ENCODE measurements around the gene MDM2. TPM values are rescaled to one million over a fixed set of nuclear protein-coding genes. Genes with fewer than 3 reads are reported as not detected.

The MDM2 gene
- total and polyA plus RNA-seq, 2 of the 13 experiments (the other 11 are each of a cell fraction or from before 2014, with no cell fraction given), result 29.3 to 314 TPM

DNA sequence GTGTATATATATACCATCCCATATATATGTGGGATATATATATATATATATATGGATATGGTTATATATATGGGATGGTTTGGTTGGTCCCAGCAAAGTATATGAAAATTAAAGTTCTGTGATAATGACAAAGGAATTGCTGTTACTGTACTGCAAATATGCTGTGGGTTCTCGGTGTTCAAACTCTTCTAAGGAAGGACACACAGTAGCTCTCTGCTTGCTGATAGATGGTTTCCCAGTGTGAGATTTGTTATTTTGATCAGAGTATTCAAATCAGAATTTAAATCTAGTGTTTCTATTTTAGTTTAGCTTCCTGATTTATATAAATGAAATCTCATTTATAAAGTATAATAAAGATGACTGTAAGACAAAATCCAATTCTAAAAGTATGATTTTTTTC, 42.3 kb upstream of the MDM2 start:
- CTCF ChIA-PET (ENCODE audit: low intra/inter-chr PET ratio, low total read pairs), result no interaction called here
- H3K4me1 ChIP-seq (ENCODE audit: insufficient read depth, low read length), result peaks cover 10% of the 10 kb centered on the region

DNA sequence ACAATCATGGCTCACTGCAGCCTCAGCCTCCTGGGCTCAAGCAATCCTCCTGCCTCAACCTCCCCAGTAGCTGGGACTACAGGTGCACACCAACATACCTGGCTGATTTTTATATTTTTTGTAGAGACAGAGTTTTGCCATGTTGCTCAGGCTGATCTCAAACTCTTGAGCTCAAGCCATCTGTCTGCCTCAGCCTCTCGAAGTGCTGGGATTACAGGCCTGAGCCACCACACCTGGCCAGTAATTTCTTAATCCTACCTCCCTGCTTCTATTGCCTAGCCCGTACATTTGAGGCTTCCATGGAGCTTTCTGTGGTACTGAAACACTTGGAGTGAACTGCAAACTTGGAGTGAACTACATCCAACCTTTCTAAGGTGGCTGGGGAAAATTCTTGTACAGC, 41.3 kb upstream of the MDM2 start:
- Histone ChIP-seq H3K36me3 (replicated peaks in 1 of 2; ENCODE audit: control insufficient read depth in 1 of 2, insufficient read depth in 2 of 2, low read length in 2 of 2) (peaks cover 5 to 27% of the 10 kb centered on the region in 2 experiments; a peak in 4 of 5 replicates), H3K4me2 (ENCODE audit: low read depth, low read length) (no peak overlapping the region), H3K27ac (ENCODE audit: extremely low read length, insufficient read depth, low read length) (no peak overlapping the region), H3K9ac (ENCODE audit: insufficient read depth, low read depth, low read length) (no peak overlapping the region), H3K27me3 (ENCODE audit: control insufficient read depth in 1 of 2, insufficient read depth in 2 of 2, low read length in 2 of 2) (no peaks in the 10 kb centered on the region), H3K9me3 (ENCODE audit: low read length) (no peaks in the 10 kb centered on the region), H4K20me1 (ENCODE audit: insufficient read depth, low read length) (no peaks in the 10 kb centered on the region), H3K4me1 (ENCODE audit: insufficient read depth, low read length) (peaks cover 7% of the 10 kb centered on the region), H3K79me2 (ENCODE audit: insufficient read depth, low read length) (no peaks in the 10 kb centered on the region), H2AFZ (ENCODE audit: low read length) (no peak overlapping the region), H3K4me3 (replicated peaks in 1 of 3; ENCODE audit: insufficient read depth in 1 of 3, low read depth in 2 of 3, low read length in 3 of 3) (no peak overlapping the region)
- ATAC-seq (no peak), FAIRE-seq (no peak), DNase-seq (ENCODE audit: low spot score) (no peak)
- ChIA-PET POLR2A (interaction anchor here (1.1 kb wide), 1 partner anchor 41 kb away, joined by 3 read pairs; the partner anchor contains the start of gene MDM2), CTCF (ENCODE audit: low intra/inter-chr PET ratio, low total read pairs) (no interaction called here)
- 100% methylated on average over 2 of the region's 2 CpGs for WGBS (ENCODE audit: low lambda C conversion rate)
- in situ Hi-C loops (cut with HindIII; ENCODE audit: extremely low pct_ligation_motif_present, low pct_unique_long_range_greater_than_20kb) (no loop called here), intact Hi-C loops (cut with micrococcal nuclease; ENCODE audit: unreplicated experiment) (no loop called here)
- BruUV-seq (replicated peaks), result no TSS peak
- no peak for TF ChIP-seq CENPBD1 (CRISPR knock-in tag; IDR thresholded peaks at IDR 0.05; ENCODE audit: borderline replicate concordance, low read depth)
- no peak for TF ChIP-seq ATF1 (CRISPR knock-in tag; IDR thresholded peaks at IDR 0.05)
- no peak for TF ChIP-seq ZNF776 (CRISPR knock-in tag; IDR thresholded peaks at IDR 0.05)
- TF ChIP-seq ATAD3A (CRISPR knock-in tag; IDR thresholded peaks at IDR 0.05), result no peak
- TF ChIP-seq ZNF383 (CRISPR knock-in tag; IDR thresholded peaks at IDR 0.05; ENCODE audit: borderline replicate concordance), result no peak
- TF ChIP-seq HOXA7 (CRISPR knock-in tag; IDR thresholded peaks at IDR 0.05), result no peak
- TF ChIP-seq, protein P1, sequence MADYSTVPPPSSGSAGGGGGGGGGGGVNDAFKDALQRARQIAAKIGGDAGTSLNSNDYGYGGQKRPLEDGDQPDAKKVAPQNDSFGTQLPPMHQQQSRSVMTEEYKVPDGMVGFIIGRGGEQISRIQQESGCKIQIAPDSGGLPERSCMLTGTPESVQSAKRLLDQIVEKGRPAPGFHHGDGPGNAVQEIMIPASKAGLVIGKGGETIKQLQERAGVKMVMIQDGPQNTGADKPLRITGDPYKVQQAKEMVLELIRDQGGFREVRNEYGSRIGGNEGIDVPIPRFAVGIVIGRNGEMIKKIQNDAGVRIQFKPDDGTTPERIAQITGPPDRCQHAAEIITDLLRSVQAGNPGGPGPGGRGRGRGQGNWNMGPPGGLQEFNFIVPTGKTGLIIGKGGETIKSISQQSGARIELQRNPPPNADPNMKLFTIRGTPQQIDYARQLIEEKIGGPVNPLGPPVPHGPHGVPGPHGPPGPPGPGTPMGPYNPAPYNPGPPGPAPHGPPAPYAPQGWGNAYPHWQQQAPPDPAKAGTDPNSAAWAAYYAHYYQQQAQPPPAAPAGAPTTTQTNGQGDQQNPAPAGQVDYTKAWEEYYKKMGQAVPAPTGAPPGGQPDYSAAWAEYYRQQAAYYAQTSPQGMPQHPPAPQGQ (CRISPR knock-in tag; IDR thresholded peaks at IDR 0.05; ENCODE audit: borderline replicate concordance), result no peak
- TF ChIP-seq TAF1 (CRISPR knock-in tag; IDR thresholded peaks at IDR 0.05), result no peak
- TF ChIP-seq TAF15 (IDR thresholded peaks at IDR 0.05; ENCODE audit: low read depth, low read length, poor library complexity, severe bottlenecking), result no peak
- no peak for TF ChIP-seq ZNF556 (CRISPR knock-in tag; IDR thresholded peaks at IDR 0.05; ENCODE audit: borderline replicate concordance)

More for the DNA sequence above, 42.3 kb upstream of the MDM2 start:
- Histone ChIP-seq H3K27ac (ENCODE audit: extremely low read length, insufficient read depth, low read length) (no peak overlapping the region), H3K9me3 (ENCODE audit: low read length) (no peaks in the 10 kb centered on the region), H3K4me3 (replicated peaks in 1 of 3; ENCODE audit: insufficient read depth in 1 of 3, low read depth in 2 of 3, low read length in 3 of 3) (no peak overlapping the region), H3K4me2 (ENCODE audit: low read depth, low read length) (no peak overlapping the region), H3K27me3 (ENCODE audit: control insufficient read depth in 1 of 2, insufficient read depth in 2 of 2, low read length in 2 of 2) (no peaks in the 10 kb centered on the region), H4K20me1 (ENCODE audit: insufficient read depth, low read length) (no peaks in the 10 kb centered on the region), H3K36me3 (replicated peaks in 1 of 2; ENCODE audit: control insufficient read depth in 1 of 2, insufficient read depth in 2 of 2, low read length in 2 of 2) (peaks cover 7 to 27% of the 10 kb centered on the region in 2 experiments; a peak in 4 of 5 replicates), H3K9ac (ENCODE audit: insufficient read depth, low read depth, low read length) (no peak overlapping the region), H2AFZ (ENCODE audit: low read length) (no peak overlapping the region), H3K79me2 (ENCODE audit: insufficient read depth, low read length) (no peaks in the 10 kb centered on the region)
- no TSS peak for BruUV-seq (replicated peaks)
- ATAC-seq, result no peak
- no peak for DNase-seq (ENCODE audit: low spot score)
- in situ Hi-C loops (cut with HindIII; ENCODE audit: extremely low pct_ligation_motif_present, low pct_unique_long_range_greater_than_20kb), result no loop called here
- 100% methylated on average over 1 of the region's 1 CpG for WGBS (ENCODE audit: low lambda C conversion rate)
- FAIRE-seq, result no peak
- POLR2A ChIA-PET, result interaction anchor here (1.1 kb wide), 1 partner anchor 42 kb away, joined by 3 read pairs; the partner anchor contains the start of gene MDM2
- TF ChIP-seq EED (CRISPR knock-in tag; IDR thresholded peaks at IDR 0.05), result no peak
- no peak for TF ChIP-seq ZFP62 (CRISPR knock-in tag; IDR thresholded peaks at IDR 0.05)
- TF ChIP-seq KDM6A (CRISPR knock-in tag; IDR thresholded peaks at IDR 0.05; ENCODE audit: low read depth), result no peak
- TF ChIP-seq HIVEP1 (CRISPR knock-in tag; IDR thresholded peaks at IDR 0.05), result no peak
- TF ChIP-seq, protein P2, sequence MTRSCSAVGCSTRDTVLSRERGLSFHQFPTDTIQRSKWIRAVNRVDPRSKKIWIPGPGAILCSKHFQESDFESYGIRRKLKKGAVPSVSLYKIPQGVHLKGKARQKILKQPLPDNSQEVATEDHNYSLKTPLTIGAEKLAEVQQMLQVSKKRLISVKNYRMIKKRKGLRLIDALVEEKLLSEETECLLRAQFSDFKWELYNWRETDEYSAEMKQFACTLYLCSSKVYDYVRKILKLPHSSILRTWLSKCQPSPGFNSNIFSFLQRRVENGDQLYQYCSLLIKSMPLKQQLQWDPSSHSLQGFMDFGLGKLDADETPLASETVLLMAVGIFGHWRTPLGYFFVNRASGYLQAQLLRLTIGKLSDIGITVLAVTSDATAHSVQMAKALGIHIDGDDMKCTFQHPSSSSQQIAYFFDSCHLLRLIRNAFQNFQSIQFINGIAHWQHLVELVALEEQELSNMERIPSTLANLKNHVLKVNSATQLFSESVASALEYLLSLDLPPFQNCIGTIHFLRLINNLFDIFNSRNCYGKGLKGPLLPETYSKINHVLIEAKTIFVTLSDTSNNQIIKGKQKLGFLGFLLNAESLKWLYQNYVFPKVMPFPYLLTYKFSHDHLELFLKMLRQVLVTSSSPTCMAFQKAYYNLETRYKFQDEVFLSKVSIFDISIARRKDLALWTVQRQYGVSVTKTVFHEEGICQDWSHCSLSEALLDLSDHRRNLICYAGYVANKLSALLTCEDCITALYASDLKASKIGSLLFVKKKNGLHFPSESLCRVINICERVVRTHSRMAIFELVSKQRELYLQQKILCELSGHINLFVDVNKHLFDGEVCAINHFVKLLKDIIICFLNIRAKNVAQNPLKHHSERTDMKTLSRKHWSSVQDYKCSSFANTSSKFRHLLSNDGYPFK (CRISPR knock-in tag; IDR thresholded peaks at IDR 0.05; ENCODE audit: borderline replicate concordance), result no peak
- intact Hi-C loops (cut with micrococcal nuclease; ENCODE audit: unreplicated experiment), result no loop called here

Measured in HepG2 (cell line).